ENCODE results near the gene CLEC16A. TPM values are rescaled to one million over a fixed set of nuclear protein-coding genes. Genes with fewer than 3 reads are reported as not detected.

Gene CLEC16A
- total RNA-seq, 2 donors from 2014 or later: 46.6 to 47.6 TPM

- ATAC-seq (ENCODE audit: insufficient number of reproducible peaks, low FRiP score, low read depth) (no peak), DNase-seq (ENCODE audit: low spot score) (no peak)
- no peaks in the 10 kb centered on the region for H3K36me3 ChIP-seq
- H3K9me3 ChIP-seq: no peaks in the 10 kb centered on the region
- peak overlapping the region; percentile 47 for H3K4me3 ChIP-seq
- peak overlapping the region; percentile 86 to 87 for H3K27ac ChIP-seq
- TF ChIP-seq CTCF (IDR thresholded peaks at IDR 0.05): no peak
- H3K27me3 ChIP-seq (replicated peaks; ENCODE audit: insufficient read depth): no peaks in the 10 kb centered on the region
- peaks cover 18 to 59% of the 10 kb centered on the region in 2 donors for H3K4me1 ChIP-seq (ENCODE audit: control insufficient read depth in 1 of 2, low read depth in 2 of 2)
Observed at GRCh38 chr16:11161439-11161838, 217.1 kb downstream of the CLEC16A start.

DNA sequence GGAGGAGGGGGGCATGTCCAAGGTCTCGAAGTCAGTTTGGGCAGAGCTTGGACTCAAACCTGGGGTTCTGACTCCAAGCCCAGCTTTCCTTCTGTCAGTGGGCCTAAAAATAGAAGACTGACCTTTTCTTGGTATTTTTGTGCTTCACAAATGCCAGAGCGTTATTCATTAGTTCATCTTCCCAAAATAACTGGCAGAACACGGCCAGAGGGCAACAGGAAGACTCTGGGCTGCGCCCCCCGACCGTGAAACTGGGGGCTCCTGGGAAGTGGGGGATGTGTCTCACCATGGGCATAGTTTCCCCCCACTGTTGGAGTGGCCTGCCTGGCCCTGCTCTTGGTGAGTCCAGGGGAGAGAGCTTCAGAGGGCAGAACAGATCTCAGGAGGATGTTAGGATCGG is 217.6 kb downstream of the CLEC16A start:
- ATAC-seq (ENCODE audit: insufficient number of reproducible peaks, low FRiP score, low read depth) (peak; percentile 42), DNase-seq (ENCODE audit: low spot score) (no peak)
- TF ChIP-seq CTCF (IDR thresholded peaks at IDR 0.05): no peak
- Histone ChIP-seq H3K4me3 (peak overlapping the region; percentile 47), H3K27me3 (replicated peaks; ENCODE audit: insufficient read depth) (no peaks in the 10 kb centered on the region), H3K36me3 (peaks cover 4% of the 10 kb centered on the region), H3K4me1 (ENCODE audit: control insufficient read depth in 1 of 2, low read depth in 2 of 2) (peaks cover 18 to 59% of the 10 kb centered on the region in 2 donors), H3K27ac (peak overlapping the region; percentile 86 to 87), H3K9me3 (no peaks in the 10 kb centered on the region)

GRCh38 chr16:11162586-11163268 is 218.4 kb downstream of the CLEC16A start:
- H3K36me3 ChIP-seq: peaks cover 9% of the 10 kb centered on the region
- ATAC-seq (ENCODE audit: insufficient number of reproducible peaks, low FRiP score, low read depth) (no peak), DNase-seq (ENCODE audit: low spot score) (no peak)
- H3K4me1 ChIP-seq (ENCODE audit: control insufficient read depth in 1 of 2, low read depth in 2 of 2): peaks cover 18 to 59% of the 10 kb centered on the region in 2 donors
- no peak overlapping the region for H3K4me3 ChIP-seq
- H3K9me3 ChIP-seq: no peaks in the 10 kb centered on the region
- H3K27ac ChIP-seq: peak overlapping the region; percentile 86 to 87
- TF ChIP-seq CTCF (IDR thresholded peaks at IDR 0.05): no peak
- no peaks in the 10 kb centered on the region for H3K27me3 ChIP-seq (replicated peaks; ENCODE audit: insufficient read depth)

DNA sequence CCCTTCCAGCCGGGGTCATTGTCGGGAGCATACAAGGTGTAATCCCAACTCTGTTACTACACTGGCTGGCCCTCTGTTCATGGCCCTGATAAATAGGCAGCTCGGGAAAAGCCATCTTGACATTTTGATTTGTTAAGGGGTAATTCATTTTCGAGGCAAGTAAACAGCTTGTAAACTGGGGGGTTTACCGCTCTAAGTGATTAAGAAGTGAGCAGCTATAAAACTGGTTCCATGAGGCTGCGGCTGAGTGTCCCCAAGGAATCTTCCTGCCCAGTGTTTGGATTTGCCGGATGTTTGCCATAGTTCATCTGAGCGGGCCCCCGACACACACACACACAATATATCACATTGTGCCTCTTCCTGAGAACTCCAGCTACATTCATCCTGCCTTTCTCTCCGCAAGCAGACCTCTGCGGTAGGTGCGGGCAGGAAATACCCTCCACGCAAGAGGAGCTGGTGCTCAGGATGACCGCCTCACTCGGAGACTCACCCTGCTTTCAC is 219.4 kb downstream of the CLEC16A start:
- H3K4me3 ChIP-seq: no peak overlapping the region
- H3K27me3 ChIP-seq (replicated peaks; ENCODE audit: insufficient read depth): no peaks in the 10 kb centered on the region
- H3K36me3 ChIP-seq: peaks cover 9% of the 10 kb centered on the region
- ATAC-seq (ENCODE audit: insufficient number of reproducible peaks, low FRiP score, low read depth) (no peak), DNase-seq (ENCODE audit: low spot score) (no peak)
- peak overlapping the region; percentile 86 to 87 for H3K27ac ChIP-seq
- H3K9me3 ChIP-seq: no peaks in the 10 kb centered on the region
- TF ChIP-seq CTCF (IDR thresholded peaks at IDR 0.05): no peak
- H3K4me1 ChIP-seq (ENCODE audit: control insufficient read depth in 1 of 2, low read depth in 2 of 2): peaks cover 18 to 59% of the 10 kb centered on the region in 2 donors

DNA sequence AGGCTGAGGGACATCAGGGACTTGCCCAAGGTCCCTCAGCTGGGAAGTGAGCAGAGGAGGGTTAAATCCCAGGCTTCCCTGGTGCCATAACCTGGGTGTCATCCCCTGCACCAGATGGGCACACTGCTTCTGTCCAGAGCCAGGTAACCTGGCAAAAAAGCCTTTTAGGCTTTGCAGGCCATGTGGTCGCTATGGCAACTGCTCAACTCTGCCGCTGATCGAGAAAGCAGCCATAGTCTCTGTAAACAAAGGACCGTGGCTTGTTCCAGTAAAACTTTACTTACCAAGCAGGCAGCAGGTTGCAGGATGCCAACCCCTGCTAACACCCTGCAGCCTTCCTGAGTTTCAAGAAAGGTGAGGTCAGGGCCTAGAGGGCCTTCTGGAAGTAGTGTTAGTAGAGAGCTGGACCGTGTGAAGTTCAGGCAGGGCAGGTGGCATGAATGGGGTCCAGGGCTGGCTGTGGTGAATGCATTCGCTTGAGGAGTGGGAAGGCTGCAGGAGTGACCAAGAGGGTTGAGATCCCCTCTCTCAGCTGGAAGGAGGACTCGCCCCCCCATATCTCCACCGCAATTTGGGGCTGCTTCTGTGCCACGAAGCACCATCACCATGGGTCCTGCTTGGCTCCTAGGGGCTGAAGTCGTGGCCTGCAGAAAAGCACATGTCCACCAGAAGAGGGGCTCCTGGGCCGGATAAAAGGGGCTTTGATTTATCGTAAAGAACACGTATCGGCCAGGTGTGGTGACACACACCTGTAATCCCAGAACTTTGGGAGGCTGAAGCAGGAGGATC is 220.3 kb downstream of the CLEC16A start:
- DNase-seq (ENCODE audit: low spot score): no peak
- Histone ChIP-seq H3K27me3 (replicated peaks; ENCODE audit: insufficient read depth) (no peaks in the 10 kb centered on the region), H3K4me3 (no peak overlapping the region), H3K27ac (peak overlapping the region in 1 of 2 donors; percentile 30), H3K36me3 (peaks cover 9% of the 10 kb centered on the region), H3K4me1 (ENCODE audit: control insufficient read depth in 1 of 2, low read depth in 2 of 2) (peaks cover 18 to 50% of the 10 kb centered on the region in 2 donors), H3K9me3 (no peaks in the 10 kb centered on the region)
- no peak for ATAC-seq (ENCODE audit: insufficient number of reproducible peaks, low FRiP score, low read depth)
- TF ChIP-seq CTCF (IDR thresholded peaks at IDR 0.05): no peak
